ENCODE results near the gene TKTL2. TPM values are rescaled to one million over a fixed set of nuclear protein-coding genes. Genes with fewer than 3 reads are reported as not detected.
"Not testable (repeated sequence)": the region's sequence is repeated elsewhere in the genome, so short reads cannot be mapped to it uniquely, and the experiment has no call there.

TKTL2 gene
- total RNA-seq, 2 experiments from 2014 or later, result not detected

- Mint-ChIP-seq H3K36me3 (ENCODE audit: low read depth) (no peaks in the 10 kb centered on the region), H3K9me3 (no peaks in the 10 kb centered on the region), H3K27me3 (peaks cover 5% of the 10 kb centered on the region), H3K4me1 (ENCODE audit: low read depth) (no peaks in the 10 kb centered on the region), H3K4me3 (no peak overlapping the region), H3K27ac (no peak overlapping the region)
- ChIA-PET POLR2A (no interaction called here), CTCF (no interaction called here)
- no peak for DNase-seq
- ATAC-seq, result no peak
- TF ChIP-seq CTCF (IDR thresholded peaks at IDR 0.05), result no peak
- intact Hi-C loops (cut with micrococcal nuclease), result no loop called here
Measured at GRCh38 chr4:163448540-163449203, 24.9 kb downstream of the TKTL2 start.

- DNase-seq (no peak), ATAC-seq (no peak)
- Mint-ChIP-seq H3K9me3 (no peaks in the 10 kb centered on the region), H3K27ac (no peak overlapping the region), H3K4me1 (ENCODE audit: low read depth) (no peaks in the 10 kb centered on the region), H3K4me3 (no peak overlapping the region), H3K27me3 (peaks cover 7% of the 10 kb centered on the region), H3K36me3 (ENCODE audit: low read depth) (no peaks in the 10 kb centered on the region)
- ChIA-PET CTCF (no interaction called here), POLR2A (no interaction called here)
- intact Hi-C loops (cut with micrococcal nuclease), result no loop called here
- no peak for TF ChIP-seq CTCF (IDR thresholded peaks at IDR 0.05)
Measured at GRCh38 chr4:163447481-163447880, 26.1 kb downstream of the TKTL2 start.

GRCh38 chr4:163447023-163447422 lies 26.5 kb downstream of the TKTL2 start:
- DNase-seq; H3K4me1 Mint-ChIP-seq (ENCODE audit: low read depth); POLR2A ChIA-PET; H3K27ac Mint-ChIP-seq; ATAC-seq; H3K9me3 Mint-ChIP-seq; CTCF ChIA-PET; H3K4me3 Mint-ChIP-seq; H3K36me3 Mint-ChIP-seq (ENCODE audit: low read depth); intact Hi-C loops (cut with micrococcal nuclease); H3K27me3 Mint-ChIP-seq: not testable (repeated sequence)

GRCh38 chr4:163440040-163440439 lies 33.5 kb downstream of the TKTL2 start:
- ATAC-seq, result no peak
- H3K4me1 Mint-ChIP-seq (ENCODE audit: low read depth), result no peaks in the 10 kb centered on the region
- no peak for DNase-seq
- intact Hi-C loops (cut with micrococcal nuclease), result no loop called here
- no peaks in the 10 kb centered on the region for H3K36me3 Mint-ChIP-seq (ENCODE audit: low read depth)
- ChIA-PET CTCF (no interaction called here), POLR2A (no interaction called here)
- H3K9me3 Mint-ChIP-seq, result no peaks in the 10 kb centered on the region
- TF ChIP-seq CTCF (IDR thresholded peaks at IDR 0.05), result no peak
- H3K27ac Mint-ChIP-seq, result no peak overlapping the region
- peaks cover 13% of the 10 kb centered on the region for H3K27me3 Mint-ChIP-seq
- H3K4me3 Mint-ChIP-seq, result no peak overlapping the region

Other genes starting within 250 kb of the TKTL2 start
- gene NPY1R, start 141.2 kb downstream of the TKTL2 start, total RNA-seq, result not detected
- not detected for gene NPY5R, start 129.9 kb downstream of the TKTL2 start, total RNA-seq
- gene TMA16, start 20.9 kb upstream of the TKTL2 start, total RNA-seq, result 10 to 100 TPM; 53.5 to 58.4 TPM